ENCODE data around the gene PHYHD1. TPM values are rescaled to one million over a fixed set of nuclear protein-coding genes. Genes with fewer than 3 reads are reported as not detected.

Gene PHYHD1
- total RNA-seq, 1 experiment from 2014 or later: 18.0 TPM

DNA sequence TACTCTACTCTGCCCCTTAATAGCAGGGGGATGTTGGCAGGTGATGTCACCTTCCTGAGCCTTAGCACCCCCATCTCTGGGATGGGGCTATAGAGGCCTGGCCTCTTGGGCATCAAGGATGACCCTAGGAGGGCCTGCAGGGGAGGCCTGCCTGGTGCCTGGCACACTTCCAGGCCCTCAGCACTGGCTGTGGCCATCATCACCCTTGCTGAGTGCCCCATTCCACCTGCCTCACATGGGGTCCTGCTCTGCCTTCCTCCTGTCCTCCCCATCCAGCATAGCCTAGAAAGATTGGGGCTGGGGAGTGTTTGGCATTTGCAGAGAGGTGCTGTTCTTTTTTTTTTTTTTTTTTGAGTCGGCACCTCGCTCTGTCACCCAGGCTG, 17.7 kb upstream of the PHYHD1 start:
- Histone ChIP-seq H2BK12ac (ENCODE audit: insufficient read length, low read depth, low read length) (no peak overlapping the region), H2AK5ac (ENCODE audit: insufficient read length, low read length) (no peak overlapping the region), H2BK5ac (ENCODE audit: insufficient read length, low read length) (no peak overlapping the region), H2AFZ (ENCODE audit: low read length) (no peak overlapping the region), H3K56ac (ENCODE audit: insufficient read length, low read depth, low read length) (no peak overlapping the region), H3K9ac (ENCODE audit: extremely low read depth, insufficient read length, low read length) (no peak overlapping the region), H3K27ac (ENCODE audit: insufficient read length, low read depth, low read length) (no peak overlapping the region), H3K23me2 (ENCODE audit: insufficient read length, low read depth, low read length, poor library complexity, severe bottlenecking) (no peaks in the 10 kb centered on the region), H3K4ac (ENCODE audit: low read depth, low read length) (no peak overlapping the region), H3K79me2 (ENCODE audit: insufficient read depth, low read length) (peaks cover 5% of the 10 kb centered on the region; the same call in 1 of the 2 replicates), H3T11ph (ENCODE audit: low read length) (no peak overlapping the region), H4K8ac (replicated peaks; ENCODE audit: insufficient read length, low read depth, low read length) (no peak overlapping the region), H4K20me1 (ENCODE audit: control insufficient read depth, insufficient read depth, insufficient read length) (no peaks in the 10 kb centered on the region), H3K14ac (ENCODE audit: insufficient read depth, low read length) (no peak overlapping the region), H3K79me1 (ENCODE audit: insufficient read depth, low read depth, low read length, poor library complexity, severe bottlenecking) (no peaks in the 10 kb centered on the region), H3K23ac (ENCODE audit: insufficient read length, low read depth, low read length) (no peak overlapping the region), H2BK15ac (ENCODE audit: low read depth, low read length) (no peak overlapping the region), H3K27me3 (ENCODE audit: insufficient read depth, low read length) (no peaks in the 10 kb centered on the region), H3K4me2 (ENCODE audit: insufficient read depth, insufficient read length, low read length) (no peak overlapping the region), H2BK20ac (ENCODE audit: low read depth, low read length, poor library complexity, severe bottlenecking) (no peak overlapping the region), H4K91ac (ENCODE audit: insufficient read length, low read depth, low read length) (no peak overlapping the region), H3K18ac (ENCODE audit: insufficient read length, low read depth, low read length) (no peak overlapping the region), H4K5ac (ENCODE audit: insufficient read length, low read depth, low read length) (no peak overlapping the region), H2BK120ac (ENCODE audit: low read depth, low read length, poor library complexity, severe bottlenecking) (no peak overlapping the region), H3K4me1 (ENCODE audit: insufficient read depth, low read length) (no peaks in the 10 kb centered on the region), H3K9me3 (ENCODE audit: control insufficient read depth, low read depth, low read length) (no peaks in the 10 kb centered on the region)
- Mint-ChIP-seq H3K27ac (no peak overlapping the region; a peak in 1 of 7 replicates), H3K9me3 (no peaks in the 10 kb centered on the region), H3K36me3 (ENCODE audit: insufficient read depth in 1 of 3, low read depth in 3 of 3) (peaks cover 11 to 25% (median 14%) of the 10 kb centered on the region in 3 experiments), H3K4me1 (peaks cover 2 to 7% of the 10 kb centered on the region in 2 experiments; a peak in 3 of 4 replicates), H3K4me3 (no peak overlapping the region), H3K27me3 (ENCODE audit: low read depth) (peaks cover 2% of the 10 kb centered on the region; the same call in 1 of the 2 replicates)
- no peak for DNase-seq
- no CpG with 5 or more reads among the region's 2 CpGs for WGBS (ENCODE audit: extremely low coverage, insufficient read length, low lambda C conversion rate)
- TF ChIP-seq CTCF (conservative IDR thresholded peaks at IDR 0.05): no peak
